DND-41 (cell line): Measurements from ENCODE around the gene IL17RB.

ENCODE experiments used
- EZH2 ChIP-seq: IDR thresholded peaks from 3 replicates; pipeline ENCODE4 v1.6.1; 2012; ENCODE audit warnings: borderline replicate concordance, low read depth, mild to moderate bottlenecking, moderate library complexity, low read length, inconsistent platforms; ENCODE audit not compliant: severe bottlenecking
- TF ChIP-seq, protein P1 (sequence below): IDR thresholded peaks from 2 replicates; pipeline ENCODE4 v1.5.1; 2012; ENCODE audit warnings: borderline replicate concordance, low read length, moderate library complexity, mild to moderate bottlenecking; ENCODE audit not compliant: poor library complexity, severe bottlenecking; ENCODE audit errors: extremely low read depth

DNA sequence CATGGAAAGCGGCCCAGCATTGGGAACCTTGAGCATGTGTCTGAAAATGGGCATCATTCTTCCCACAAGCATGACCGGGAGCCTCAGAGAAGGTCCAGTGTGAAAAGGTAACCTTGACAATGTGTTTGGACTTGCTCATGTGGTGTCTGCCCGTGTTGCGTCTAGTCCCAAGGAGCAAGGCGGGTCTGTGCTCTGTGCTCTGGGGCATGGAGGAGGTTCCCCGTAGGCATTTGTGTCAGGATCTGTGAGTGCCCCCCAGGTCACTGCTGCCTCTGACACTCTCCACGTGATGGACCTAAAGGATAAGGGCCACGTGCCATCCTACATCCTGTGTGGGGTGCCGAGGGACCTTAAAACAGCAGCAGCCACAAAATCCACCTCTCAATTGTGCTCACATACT lies 45.0 kb upstream of the IL17RB start:
- no peak for TF ChIP-seq EZH2
- TF ChIP-seq, protein P1, sequence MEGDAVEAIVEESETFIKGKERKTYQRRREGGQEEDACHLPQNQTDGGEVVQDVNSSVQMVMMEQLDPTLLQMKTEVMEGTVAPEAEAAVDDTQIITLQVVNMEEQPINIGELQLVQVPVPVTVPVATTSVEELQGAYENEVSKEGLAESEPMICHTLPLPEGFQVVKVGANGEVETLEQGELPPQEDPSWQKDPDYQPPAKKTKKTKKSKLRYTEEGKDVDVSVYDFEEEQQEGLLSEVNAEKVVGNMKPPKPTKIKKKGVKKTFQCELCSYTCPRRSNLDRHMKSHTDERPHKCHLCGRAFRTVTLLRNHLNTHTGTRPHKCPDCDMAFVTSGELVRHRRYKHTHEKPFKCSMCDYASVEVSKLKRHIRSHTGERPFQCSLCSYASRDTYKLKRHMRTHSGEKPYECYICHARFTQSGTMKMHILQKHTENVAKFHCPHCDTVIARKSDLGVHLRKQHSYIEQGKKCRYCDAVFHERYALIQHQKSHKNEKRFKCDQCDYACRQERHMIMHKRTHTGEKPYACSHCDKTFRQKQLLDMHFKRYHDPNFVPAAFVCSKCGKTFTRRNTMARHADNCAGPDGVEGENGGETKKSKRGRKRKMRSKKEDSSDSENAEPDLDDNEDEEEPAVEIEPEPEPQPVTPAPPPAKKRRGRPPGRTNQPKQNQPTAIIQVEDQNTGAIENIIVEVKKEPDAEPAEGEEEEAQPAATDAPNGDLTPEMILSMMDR: no peak
